Measurements from ENCODE around the gene TPK1. TPM values are rescaled to one million over a fixed set of nuclear protein-coding genes. Genes with fewer than 3 reads are reported as not detected.
A peak's percentile ranks its signal among the peaks of the same experiment; 100 is the strongest.

The TPK1 gene
- total and polyA plus RNA-seq, 2 donors, result 6.7 to 7.4 TPM

DNA sequence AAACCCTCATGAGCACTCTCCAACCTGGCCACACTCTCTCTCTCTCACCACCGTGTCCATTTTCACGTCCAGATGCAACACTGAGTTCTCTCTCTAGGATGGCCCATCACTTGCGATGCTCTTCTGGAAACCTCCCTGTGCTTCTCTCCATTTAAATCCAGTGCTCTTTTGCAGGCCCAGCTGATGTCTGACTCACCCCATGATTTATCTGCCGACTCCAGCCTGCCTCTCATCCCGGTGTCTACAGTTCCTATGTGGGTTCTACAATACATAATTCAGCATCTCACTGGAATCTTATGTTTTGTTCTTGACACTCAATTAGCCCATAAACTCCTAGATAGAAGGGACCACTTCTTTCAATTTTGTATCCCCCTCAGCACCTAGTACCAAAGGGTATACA is 5.0 kb downstream of the TPK1 start:
- Histone ChIP-seq H3K4me3 (ENCODE audit: low read length in 2 of 2) (no peak overlapping the region), H3K9me3 (ENCODE audit: control insufficient read depth in 2 of 2, insufficient read depth in 1 of 2, low read length in 1 of 2) (no peaks in the 10 kb centered on the region), H3K4me1 (ENCODE audit: control insufficient read depth in 2 of 2, insufficient read depth in 2 of 2, low read length in 2 of 2) (peaks cover 2 to 6% of the 10 kb centered on the region in 2 donors), H3K36me3 (ENCODE audit: control insufficient read depth in 2 of 2, insufficient read depth in 2 of 2, low read length in 1 of 2) (no peaks in the 10 kb centered on the region), H3K27me3 (ENCODE audit: control insufficient read depth in 2 of 2, insufficient read depth in 1 of 2, low read length in 1 of 2) (no peaks in the 10 kb centered on the region), H3K27ac (ENCODE audit: low read depth in 1 of 2, low read length in 1 of 2) (no peak overlapping the region)
- DNase-seq (ENCODE audit: low read depth in 6 of 9, low spot score in 9 of 9), result no peak
- 96% methylated on average over 5 of the region's 5 CpGs for WGBS

DNA sequence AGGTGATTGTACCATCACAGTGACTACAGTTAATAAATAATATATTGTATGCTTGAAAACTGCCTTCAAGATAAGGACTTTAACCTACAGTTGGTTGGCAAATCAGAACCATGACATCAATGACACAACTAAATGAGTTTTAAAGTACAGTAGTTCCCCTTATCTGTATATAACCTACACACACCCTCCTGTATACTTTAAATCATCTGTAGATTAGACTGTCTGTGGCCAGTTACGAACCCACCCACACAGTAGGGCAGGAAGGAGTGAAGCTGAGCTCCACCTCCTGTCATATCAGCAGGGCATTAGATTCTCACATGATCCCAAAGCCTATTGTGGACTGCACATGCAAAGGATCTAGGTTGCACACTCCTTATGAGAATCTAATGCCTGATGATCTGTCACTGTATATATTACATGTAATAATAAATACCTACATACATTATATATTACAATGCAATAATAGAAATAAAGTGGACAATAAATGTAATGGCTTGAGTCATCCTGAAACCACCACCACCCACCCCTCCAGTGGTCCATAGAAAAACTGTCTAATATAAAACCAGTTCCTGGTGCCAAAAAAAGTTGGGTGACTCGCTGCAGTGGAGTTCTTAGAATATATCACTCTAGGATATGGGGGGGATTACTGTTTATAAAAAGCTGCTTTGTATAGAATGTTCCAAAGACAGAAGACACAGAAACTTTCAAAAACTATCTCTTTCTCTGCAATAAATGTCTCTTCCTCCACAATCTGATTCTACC is 5.6 kb downstream of the TPK1 start:
- Histone ChIP-seq H3K9me3 (ENCODE audit: control insufficient read depth in 2 of 2, insufficient read depth in 1 of 2, low read length in 1 of 2) (no peaks in the 10 kb centered on the region), H3K36me3 (ENCODE audit: control insufficient read depth in 2 of 2, insufficient read depth in 2 of 2, low read length in 1 of 2) (no peaks in the 10 kb centered on the region), H3K27me3 (ENCODE audit: control insufficient read depth in 2 of 2, insufficient read depth in 1 of 2, low read length in 1 of 2) (no peaks in the 10 kb centered on the region), H3K4me3 (ENCODE audit: low read length in 2 of 2) (no peak overlapping the region), H3K27ac (ENCODE audit: low read depth in 1 of 2, low read length in 1 of 2) (no peak overlapping the region), H3K4me1 (ENCODE audit: control insufficient read depth in 2 of 2, insufficient read depth in 2 of 2, low read length in 2 of 2) (peaks cover 2 to 6% of the 10 kb centered on the region in 2 donors)
- no peak for DNase-seq (ENCODE audit: low read depth in 6 of 9, low spot score in 9 of 9)
- 65% methylated on average over 2 of the region's 2 CpGs for WGBS

DNA sequence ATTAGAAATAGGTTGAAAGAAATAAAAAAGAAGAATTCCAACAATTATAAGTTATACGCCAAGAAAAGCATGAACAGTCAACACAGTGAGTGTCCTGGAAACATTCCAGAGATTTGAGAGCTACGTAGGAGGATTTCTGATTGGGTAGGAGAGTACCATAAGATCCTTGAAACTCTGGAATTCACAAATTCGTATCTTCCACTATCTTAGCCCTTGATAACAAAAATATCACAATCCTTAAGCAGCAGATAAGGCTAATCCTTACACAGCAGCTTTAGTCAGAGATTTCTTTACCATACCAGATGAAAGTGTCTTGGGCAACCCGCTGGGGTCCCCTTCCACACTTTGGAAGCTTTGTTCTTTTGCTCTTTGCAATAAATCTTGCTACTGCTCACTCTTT is 8.2 kb downstream of the TPK1 start:
- no peak for DNase-seq (ENCODE audit: low read depth in 6 of 9, low spot score in 9 of 9)
- Histone ChIP-seq H3K4me3 (ENCODE audit: low read length in 2 of 2) (no peak overlapping the region), H3K4me1 (ENCODE audit: control insufficient read depth in 2 of 2, insufficient read depth in 2 of 2, low read length in 2 of 2) (no peaks in the 10 kb centered on the region), H3K27me3 (ENCODE audit: control insufficient read depth in 2 of 2, insufficient read depth in 1 of 2, low read length in 1 of 2) (no peaks in the 10 kb centered on the region), H3K9me3 (ENCODE audit: control insufficient read depth in 2 of 2, insufficient read depth in 1 of 2, low read length in 1 of 2) (no peaks in the 10 kb centered on the region), H3K27ac (ENCODE audit: low read depth in 1 of 2, low read length in 1 of 2) (no peak overlapping the region), H3K36me3 (ENCODE audit: control insufficient read depth in 2 of 2, insufficient read depth in 2 of 2, low read length in 1 of 2) (no peaks in the 10 kb centered on the region)
- WGBS, result 93% methylated on average over 4 of the region's 4 CpGs

DNA sequence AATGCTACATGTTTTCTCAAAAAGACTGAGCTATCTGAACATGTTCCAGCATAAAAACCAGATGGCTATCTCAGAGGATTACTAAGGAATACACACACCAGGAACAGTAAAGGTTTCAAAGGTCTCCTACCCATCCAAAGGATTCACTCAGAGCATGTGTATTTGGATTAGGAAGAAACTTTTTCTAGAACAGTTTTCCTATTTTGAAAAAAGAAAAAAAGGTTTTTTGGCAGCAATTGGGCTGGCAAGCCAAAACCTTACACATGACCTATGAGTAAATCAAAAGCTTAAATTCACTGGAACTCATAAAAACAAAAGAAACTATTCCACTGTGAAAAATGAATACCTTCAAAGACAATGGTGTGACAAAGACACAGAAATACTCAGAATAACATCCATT is 9.6 kb downstream of the TPK1 start:
- no peak for DNase-seq (ENCODE audit: low read depth in 6 of 9, low spot score in 9 of 9)
- Histone ChIP-seq H3K36me3 (ENCODE audit: control insufficient read depth in 2 of 2, insufficient read depth in 2 of 2, low read length in 1 of 2) (no peaks in the 10 kb centered on the region), H3K27me3 (ENCODE audit: control insufficient read depth in 2 of 2, insufficient read depth in 1 of 2, low read length in 1 of 2) (no peaks in the 10 kb centered on the region), H3K4me1 (ENCODE audit: control insufficient read depth in 2 of 2, insufficient read depth in 2 of 2, low read length in 2 of 2) (no peaks in the 10 kb centered on the region), H3K27ac (ENCODE audit: low read depth in 1 of 2, low read length in 1 of 2) (no peak overlapping the region), H3K9me3 (ENCODE audit: control insufficient read depth in 2 of 2, insufficient read depth in 1 of 2, low read length in 1 of 2) (no peaks in the 10 kb centered on the region), H3K4me3 (ENCODE audit: low read length in 2 of 2) (no peak overlapping the region)

DNA sequence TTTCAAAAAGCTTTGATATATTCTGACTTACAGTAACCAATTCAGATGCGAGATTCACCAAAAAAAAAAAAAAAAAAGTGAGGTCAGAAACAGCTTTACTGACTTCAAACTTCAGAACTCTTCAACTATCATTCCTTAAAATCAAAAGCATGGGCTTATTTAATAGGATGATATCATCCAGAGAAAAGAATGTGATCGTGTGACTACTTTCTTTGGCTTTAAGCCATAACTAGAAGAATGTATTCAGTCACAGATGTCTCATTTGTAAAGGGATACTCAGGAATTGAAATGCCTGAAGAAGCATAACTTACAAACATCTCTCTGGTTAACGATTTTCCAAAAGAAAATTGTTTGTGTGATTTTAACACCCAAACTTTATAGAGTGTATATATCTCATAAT is 11.5 kb downstream of the TPK1 start:
- H3K4me1 ChIP-seq (ENCODE audit: control insufficient read depth in 2 of 2, insufficient read depth in 2 of 2, low read length in 2 of 2), result no peaks in the 10 kb centered on the region
- WGBS, result 90% methylated on average over 3 of the region's 3 CpGs
- no peak overlapping the region for H3K4me3 ChIP-seq (ENCODE audit: low read length in 2 of 2)
- no peaks in the 10 kb centered on the region for H3K36me3 ChIP-seq (ENCODE audit: control insufficient read depth in 2 of 2, insufficient read depth in 2 of 2, low read length in 1 of 2)
- no peaks in the 10 kb centered on the region for H3K9me3 ChIP-seq (ENCODE audit: control insufficient read depth in 2 of 2, insufficient read depth in 1 of 2, low read length in 1 of 2)
- no peak for DNase-seq (ENCODE audit: low read depth in 6 of 9, low spot score in 9 of 9)
- no peaks in the 10 kb centered on the region for H3K27me3 ChIP-seq (ENCODE audit: control insufficient read depth in 2 of 2, insufficient read depth in 1 of 2, low read length in 1 of 2)
- no peak overlapping the region for H3K27ac ChIP-seq (ENCODE audit: low read depth in 1 of 2, low read length in 1 of 2)

DNA sequence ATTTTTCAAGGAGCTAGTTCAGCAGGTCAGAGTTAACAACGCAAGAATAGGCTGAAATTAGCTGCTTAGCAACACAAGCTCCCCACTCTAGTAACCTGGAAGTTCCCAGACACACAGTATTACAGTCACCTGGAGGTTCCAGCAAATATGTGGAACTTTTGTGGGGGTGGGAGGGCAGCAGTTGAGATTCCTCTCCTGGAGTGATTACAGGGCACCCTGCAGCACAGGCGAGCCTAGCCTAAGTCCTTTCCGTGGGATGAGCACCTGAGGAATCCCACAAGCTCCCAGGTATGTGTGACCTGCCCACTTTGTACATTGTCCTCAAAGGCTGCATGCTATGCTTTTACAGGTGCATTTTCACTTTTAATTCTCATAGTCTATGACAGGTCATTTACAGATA is 13.6 kb downstream of the TPK1 start:
- Histone ChIP-seq H3K27me3 (ENCODE audit: control insufficient read depth in 2 of 2, insufficient read depth in 1 of 2, low read length in 1 of 2) (no peaks in the 10 kb centered on the region), H3K36me3 (ENCODE audit: control insufficient read depth in 2 of 2, insufficient read depth in 2 of 2, low read length in 1 of 2) (no peaks in the 10 kb centered on the region), H3K4me3 (ENCODE audit: low read length in 2 of 2) (no peak overlapping the region), H3K4me1 (ENCODE audit: control insufficient read depth in 2 of 2, insufficient read depth in 2 of 2, low read length in 2 of 2) (peaks cover 0 to 4% of the 10 kb centered on the region in 2 donors), H3K27ac (ENCODE audit: low read depth in 1 of 2, low read length in 1 of 2) (no peak overlapping the region), H3K9me3 (ENCODE audit: control insufficient read depth in 2 of 2, insufficient read depth in 1 of 2, low read length in 1 of 2) (no peaks in the 10 kb centered on the region)
- 96% methylated on average over 3 of the region's 3 CpGs for WGBS
- DNase-seq (ENCODE audit: low read depth in 6 of 9, low spot score in 9 of 9), result no peak

DNA sequence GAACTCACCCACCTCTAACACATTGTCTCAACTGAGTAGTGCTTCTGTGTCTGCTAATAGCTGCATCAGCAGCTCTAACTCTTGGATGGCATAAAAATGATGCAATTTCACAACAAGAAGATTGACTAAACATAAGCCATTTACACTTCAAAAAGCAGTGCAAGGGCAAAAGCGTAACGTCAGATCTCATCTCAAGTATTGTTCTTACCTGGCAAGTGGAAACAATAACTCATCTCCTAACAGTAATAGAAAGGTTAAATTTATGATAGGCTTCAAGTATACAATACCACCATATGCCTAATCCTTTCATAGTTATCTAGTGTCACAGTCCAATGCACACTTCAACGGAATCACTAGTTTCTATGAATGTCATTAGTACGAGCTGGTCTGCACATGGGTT is 14.8 kb downstream of the TPK1 start:
- Histone ChIP-seq H3K9me3 (ENCODE audit: control insufficient read depth in 2 of 2, insufficient read depth in 1 of 2, low read length in 1 of 2) (no peaks in the 10 kb centered on the region), H3K36me3 (ENCODE audit: control insufficient read depth in 2 of 2, insufficient read depth in 2 of 2, low read length in 1 of 2) (no peaks in the 10 kb centered on the region), H3K27me3 (ENCODE audit: control insufficient read depth in 2 of 2, insufficient read depth in 1 of 2, low read length in 1 of 2) (no peaks in the 10 kb centered on the region), H3K27ac (ENCODE audit: low read depth in 1 of 2, low read length in 1 of 2) (no peak overlapping the region), H3K4me3 (ENCODE audit: low read length in 2 of 2) (no peak overlapping the region), H3K4me1 (ENCODE audit: control insufficient read depth in 2 of 2, insufficient read depth in 2 of 2, low read length in 2 of 2) (peaks cover 0 to 4% of the 10 kb centered on the region in 2 donors)
- 91% methylated on average over 4 of the region's 4 CpGs for WGBS
- DNase-seq (ENCODE audit: low read depth in 6 of 9, low spot score in 9 of 9), result peak in 1 of 9 donors; percentile 11

DNA sequence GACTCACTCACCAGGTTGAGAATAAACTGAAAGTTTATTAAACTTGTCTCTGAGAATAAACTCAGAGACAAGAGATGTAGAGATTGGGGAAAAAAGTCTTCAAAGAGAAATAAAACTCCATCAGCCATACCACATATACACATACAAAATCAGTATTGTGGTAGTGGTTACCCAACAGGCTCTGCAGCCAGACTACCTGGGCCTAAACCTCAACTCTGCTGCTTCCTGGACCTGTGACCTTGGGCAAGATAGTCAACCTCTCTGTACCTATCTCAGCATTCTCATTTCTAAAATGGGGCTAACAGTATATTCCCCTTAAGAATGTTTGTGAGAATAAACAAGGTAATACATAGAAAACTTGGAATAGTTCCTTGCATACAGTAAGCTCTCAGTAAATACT is 15.3 kb downstream of the TPK1 start:
- no peaks in the 10 kb centered on the region for H3K27me3 ChIP-seq (ENCODE audit: control insufficient read depth in 2 of 2, insufficient read depth in 1 of 2, low read length in 1 of 2)
- no peak overlapping the region for H3K27ac ChIP-seq (ENCODE audit: low read depth in 1 of 2, low read length in 1 of 2)
- H3K4me1 ChIP-seq (ENCODE audit: control insufficient read depth in 2 of 2, insufficient read depth in 2 of 2, low read length in 2 of 2), result peaks cover 0 to 4% of the 10 kb centered on the region in 2 donors
- H3K36me3 ChIP-seq (ENCODE audit: control insufficient read depth in 2 of 2, insufficient read depth in 2 of 2, low read length in 1 of 2), result no peaks in the 10 kb centered on the region
- no peaks in the 10 kb centered on the region for H3K9me3 ChIP-seq (ENCODE audit: control insufficient read depth in 2 of 2, insufficient read depth in 1 of 2, low read length in 1 of 2)
- H3K4me3 ChIP-seq (ENCODE audit: low read length in 2 of 2), result no peak overlapping the region
- DNase-seq (ENCODE audit: low read depth in 6 of 9, low spot score in 9 of 9), result no peak

DNA sequence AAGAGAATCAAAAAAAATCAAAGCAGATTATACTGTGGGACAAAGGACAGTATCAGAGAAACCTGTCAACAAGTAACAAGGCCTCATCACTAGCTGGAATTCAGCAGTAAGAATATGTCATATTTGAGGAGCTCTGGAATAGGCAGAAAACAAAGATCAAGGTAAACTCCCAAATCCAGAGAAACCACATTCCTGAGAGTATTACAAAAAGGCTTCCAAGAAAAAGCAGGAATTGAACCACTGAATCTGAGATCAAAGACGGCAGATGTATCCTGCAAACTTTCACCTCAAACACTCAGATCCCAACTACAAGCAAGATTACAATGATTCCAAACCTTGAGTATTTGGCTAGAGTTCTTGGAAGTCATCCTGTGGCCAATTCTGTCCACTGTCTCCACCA is 16.3 kb downstream of the TPK1 start:
- 96% methylated on average over 1 of the region's 1 CpG for WGBS

More for the DNA sequence above, 16.3 kb downstream of the TPK1 start:
- H3K4me1 ChIP-seq (ENCODE audit: control insufficient read depth in 2 of 2, insufficient read depth in 2 of 2, low read length in 2 of 2), result peaks cover 0 to 4% of the 10 kb centered on the region in 2 donors
- no peaks in the 10 kb centered on the region for H3K9me3 ChIP-seq (ENCODE audit: control insufficient read depth in 2 of 2, insufficient read depth in 1 of 2, low read length in 1 of 2)
- H3K4me3 ChIP-seq (ENCODE audit: low read length in 2 of 2), result no peak overlapping the region
- no peaks in the 10 kb centered on the region for H3K27me3 ChIP-seq (ENCODE audit: control insufficient read depth in 2 of 2, insufficient read depth in 1 of 2, low read length in 1 of 2)
- H3K36me3 ChIP-seq (ENCODE audit: control insufficient read depth in 2 of 2, insufficient read depth in 2 of 2, low read length in 1 of 2), result no peaks in the 10 kb centered on the region
- no peak overlapping the region for H3K27ac ChIP-seq (ENCODE audit: low read depth in 1 of 2, low read length in 1 of 2)
- no peak for DNase-seq (ENCODE audit: low read depth in 6 of 9, low spot score in 9 of 9)

Data from thymus (tissue), 11 donors.